ENCODE results near the gene FAU.
A peak's percentile ranks its signal among the peaks of the same experiment; 100 is the strongest.
"Not testable (repeated sequence)": the region's sequence is repeated elsewhere in the genome, so short reads cannot be mapped to it uniquely, and the experiment has no call there.

The FAU gene

GRCh38 chr11:65121865-65122696 lies at the start of gene FAU, which contains the start of gene MRPL49:
Gene FAU, minus strand, starts transcription at chr11:65122134. Its CDS starts 321 bp downstream, at chr11:65121813.
Gene MRPL49, plus strand, starts transcription at chr11:65122321. Its CDS starts 26 bp downstream, at chr11:65122347.
- DNase-seq = peak; percentile 99

- no peak for DNase-seq
Observed at GRCh38 chr11:65170058-65170534, 48.2 kb upstream of the FAU start, which contains the start of gene SPDYC. Gene SPDYC, plus strand, starts transcription at chr11:65170233. Its CDS starts 1,125 bp downstream, at chr11:65171358.

- no peak for DNase-seq
Observed at GRCh38 chr11:65169164-65169641, 47.3 kb upstream of the FAU start.

- DNase-seq = no peak
Observed at GRCh38 chr11:65167656-65168055, 45.7 kb upstream of the FAU start.

- DNase-seq = no peak
Observed at GRCh38 chr11:65166893-65167292, 45.0 kb upstream of the FAU start.

- no peak for DNase-seq
Observed at GRCh38 chr11:65165410-65166317, 43.7 kb upstream of the FAU start.

GRCh38 chr11:65163684-65164083 lies 41.8 kb upstream of the FAU start:
- DNase-seq = no peak

- no peak for DNase-seq
Observed at GRCh38 chr11:65160643-65161042, 38.7 kb upstream of the FAU start.

- no peak for DNase-seq
Observed at GRCh38 chr11:65159012-65159411, 37.1 kb upstream of the FAU start.

GRCh38 chr11:65157336-65157735 lies 35.4 kb upstream of the FAU start:
- DNase-seq = no peak

- no peak for DNase-seq
Observed at GRCh38 chr11:65156926-65157325, 35.0 kb upstream of the FAU start.

GRCh38 chr11:65156256-65156655 lies 34.3 kb upstream of the FAU start:
- DNase-seq = no peak

GRCh38 chr11:65152122-65152521 lies 30.2 kb upstream of the FAU start:
- DNase-seq = no peak

- no peak for DNase-seq
Observed at GRCh38 chr11:65151331-65151899, 29.5 kb upstream of the FAU start.

- peak; percentile 43 to 54 for DNase-seq
Observed at GRCh38 chr11:65150509-65151299, 28.8 kb upstream of the FAU start.

GRCh38 chr11:65150131-65150508 lies 28.2 kb upstream of the FAU start:
- DNase-seq = not testable (repeated sequence)

- no peak for DNase-seq
Observed at GRCh38 chr11:65148657-65149056, 26.7 kb upstream of the FAU start.

- no peak for DNase-seq
Observed at GRCh38 chr11:65147352-65148075, 25.6 kb upstream of the FAU start.

GRCh38 chr11:65141896-65142494 lies 20.1 kb upstream of the FAU start:
- DNase-seq = no peak

GRCh38 chr11:65136515-65137096 lies 14.7 kb upstream of the FAU start:
- no peak for DNase-seq

All from activated CD4-positive, alpha-beta T cell treated with anti-CD3 and anti-CD28 coated beads, Interleukin-2, amount 50 U/mL, for 48 hours (primary cell).